WERI-Rb-1 (cell line): ENCODE data around the gene TBC1D30.
A peak's percentile ranks its signal among the peaks of the same experiment; 100 is the strongest.

ENCODE experiments used
- DNase-seq: peaks from one replicate; pipeline ENCODE4 v3.0.0-alpha.2; 2020
- H3K27ac ChIP-seq: fragments of 250-450 bp; sonication (Bioruptor Pico); 2 replicates; pipeline ENCODE4 v1.5.1; 2020; ENCODE audit warnings: mild to moderate bottlenecking, moderate library complexity
- H3K27me3 ChIP-seq: fragments of 250-450 bp; sonication (Bioruptor Pico); 2 replicates; pipeline ENCODE4 v1.5.1; 2021; ENCODE audit warnings: mild to moderate bottlenecking, low read depth, moderate library complexity; ENCODE audit not compliant: insufficient read depth, severe bottlenecking
- H3K36me3 ChIP-seq: fragments of 250-450 bp; sonication (Bioruptor Pico); 2 replicates; pipeline ENCODE4 v1.5.1; 2020; ENCODE audit warnings: mild to moderate bottlenecking, moderate library complexity
- H3K4me3 ChIP-seq: 2 replicates; pipeline ENCODE4 v1.5.1; 2011; ENCODE audit warnings: low read depth, mild to moderate bottlenecking, control low read depth, low read length
- H3K9me3 ChIP-seq: fragments of 250-450 bp; sonication (Bioruptor Pico); 2 replicates; pipeline ENCODE4 v1.5.1; 2021; ENCODE audit warnings: mild to moderate bottlenecking, moderate library complexity; ENCODE audit not compliant: severe bottlenecking
- CTCF ChIP-seq: IDR thresholded peaks from 2 replicates; pipeline ENCODE4 v1.5.1; 2011; ENCODE audit warnings: low read depth, mild to moderate bottlenecking, control low read depth, inconsistent platforms, low read length

Gene TBC1D30

GRCh38 chr12:64792128-64792527 lies 32.3 kb upstream of the TBC1D30 start:
- Histone ChIP-seq H3K9me3 (no peaks in the 10 kb centered on the region), H3K36me3 (no peaks in the 10 kb centered on the region), H3K27me3 (no peaks in the 10 kb centered on the region), H3K27ac (no peak overlapping the region), H3K4me3 (no peak overlapping the region)
- TF ChIP-seq CTCF = no peak
- no peak for DNase-seq

- TF ChIP-seq CTCF = no peak
- no peak overlapping the region for H3K4me3 ChIP-seq
- no peak overlapping the region for H3K27ac ChIP-seq
- H3K36me3 ChIP-seq = no peaks in the 10 kb centered on the region
- DNase-seq = no peak
- H3K9me3 ChIP-seq = no peaks in the 10 kb centered on the region
- H3K27me3 ChIP-seq = no peaks in the 10 kb centered on the region
These were observed 30.8 kb upstream of the TBC1D30 start for GRCh38 chr12:64793610-64794009.

- DNase-seq = no peak
- H3K27ac ChIP-seq = no peak overlapping the region
- H3K4me3 ChIP-seq = no peak overlapping the region
- H3K36me3 ChIP-seq = no peaks in the 10 kb centered on the region
- TF ChIP-seq CTCF = no peak
- H3K9me3 ChIP-seq = no peaks in the 10 kb centered on the region
- H3K27me3 ChIP-seq = no peaks in the 10 kb centered on the region
These were observed 30.1 kb upstream of the TBC1D30 start for GRCh38 chr12:64794305-64794704.

GRCh38 chr12:64796205-64796845 lies 28.1 kb upstream of the TBC1D30 start:
- Histone ChIP-seq H3K4me3 (no peak overlapping the region), H3K27me3 (no peaks in the 10 kb centered on the region), H3K9me3 (no peaks in the 10 kb centered on the region), H3K27ac (no peak overlapping the region), H3K36me3 (no peaks in the 10 kb centered on the region)
- DNase-seq = peak; percentile 61
- peak; percentile 51; the same call in 1 of the 2 replicates for TF ChIP-seq CTCF

- no peaks in the 10 kb centered on the region for H3K9me3 ChIP-seq
- H3K27ac ChIP-seq = no peak overlapping the region
- H3K4me3 ChIP-seq = no peak overlapping the region
- H3K36me3 ChIP-seq = no peaks in the 10 kb centered on the region
- no peak for TF ChIP-seq CTCF
- H3K27me3 ChIP-seq = no peaks in the 10 kb centered on the region
- no peak for DNase-seq
These were observed 27.3 kb upstream of the TBC1D30 start for GRCh38 chr12:64797156-64797555.

- no peak for DNase-seq
- H3K36me3 ChIP-seq = no peaks in the 10 kb centered on the region
- no peak overlapping the region for H3K27ac ChIP-seq
- H3K27me3 ChIP-seq = no peaks in the 10 kb centered on the region
- no peak for TF ChIP-seq CTCF
- H3K9me3 ChIP-seq = no peaks in the 10 kb centered on the region
- no peak overlapping the region for H3K4me3 ChIP-seq
These were observed 26.3 kb upstream of the TBC1D30 start for GRCh38 chr12:64798165-64798564.
